HEK293 (cell line): ENCODE measurements around the gene CACNB4.

Experiments
- CTCF ChIA-PET: fragments of 350-600 bp; formaldehyde crosslinking; extraction: SDS; loops from one replicate; lab custom pipeline; 2021; ENCODE audit warnings: antibody characterized with exemption; lab: Yijun Ruan, JAX
- POLR2A ChIA-PET: fragments of 300-600 bp; formaldehyde crosslinking; extraction: SDS; loops from one replicate; lab custom pipeline; 2020; ENCODE audit warnings: antibody characterized with exemption, inconsistent platforms; lab: Yijun Ruan, JAX
- H3K27ac ChIP-seq: fragments of 200-500 bp; sonication (Bioruptor generic); 2 replicates; pipeline ENCODE4 v1.5.1; 2014; ENCODE audit warnings: low read depth, low read length, control low read depth, inconsistent platforms; ENCODE audit errors: extremely low read depth
- H3K36me3 ChIP-seq, 2 experiments: fragments of 200-500 bp in 1 of 2; sonication (Bioruptor generic) in 1 of 2; 1 replicate in 1 of 2; 2 replicates in 1 of 2; pipeline ENCODE4 v1.5.1; 2014 to 2017; ENCODE audit warnings: inconsistent platforms in 2 of 2, low read length in 2 of 2; ENCODE audit not compliant: control insufficient read depth in 2 of 2, insufficient read depth in 1 of 2
- H3K4me1 ChIP-seq: fragments of 200-500 bp; sonication (Bioruptor generic); 2 replicates; pipeline ENCODE4 v1.5.1; 2014; ENCODE audit warnings: mild to moderate bottlenecking, low read length, inconsistent platforms; ENCODE audit not compliant: control insufficient read depth, insufficient read depth
- H3K4me3 ChIP-seq: 2 replicates; pipeline ENCODE4 v1.5.1; 2011; ENCODE audit warnings: low read depth, mild to moderate bottlenecking, control low read depth, low read length, moderate library complexity
- H3K9me3 ChIP-seq: fragments of 200-500 bp; sonication (Bioruptor generic); 2 replicates; pipeline ENCODE4 v1.5.1; 2014; ENCODE audit warnings: low read depth, low read length, inconsistent platforms; ENCODE audit not compliant: control insufficient read depth, insufficient read depth
- GFI1B ChIP-seq: fragments of 450-650 bp; formaldehyde crosslinking; IDR thresholded peaks from 2 replicates; pipeline ENCODE4 v1.5.1; 2016; ENCODE audit warnings: missing biosample characterization, missing genetic modification characterization
- GLIS1 ChIP-seq: fragments of 450-650 bp; formaldehyde crosslinking; IDR thresholded peaks from 2 replicates; pipeline ENCODE4 v1.5.1; 2016; ENCODE audit warnings: missing biosample characterization, missing genetic modification characterization
- KLF1 ChIP-seq: fragments of 450-650 bp; formaldehyde crosslinking; IDR thresholded peaks from 2 replicates; pipeline ENCODE4 v1.5.1; 2016; ENCODE audit warnings: missing biosample characterization, missing genetic modification characterization
- MZF1 ChIP-seq: fragments of 450-650 bp; formaldehyde crosslinking; IDR thresholded peaks from 2 replicates; pipeline ENCODE4 v1.5.1; 2017; ENCODE audit warnings: missing biosample characterization, missing genetic modification characterization, borderline replicate concordance
- OSR2 ChIP-seq: fragments of 450-650 bp; formaldehyde crosslinking; IDR thresholded peaks from 2 replicates; pipeline ENCODE4 v1.5.1; 2016; ENCODE audit warnings: missing biosample characterization, missing genetic modification characterization
- SP7 ChIP-seq: fragments of 450-650 bp; formaldehyde crosslinking; IDR thresholded peaks from 2 replicates; pipeline ENCODE4 v1.5.1; 2016; ENCODE audit warnings: missing biosample characterization, missing genetic modification characterization
- ZBTB17 ChIP-seq: fragments of 450-650 bp; formaldehyde crosslinking; IDR thresholded peaks from 2 replicates; pipeline ENCODE4 v1.5.1; 2016; ENCODE audit warnings: missing biosample characterization, missing genetic modification characterization
- ZBTB21 ChIP-seq: fragments of 450-650 bp; formaldehyde crosslinking; IDR thresholded peaks from 2 replicates; pipeline ENCODE4 v1.5.1; 2017; ENCODE audit warnings: missing biosample characterization, missing genetic modification characterization
- ZNF16 ChIP-seq: fragments of 450-650 bp; formaldehyde crosslinking; IDR thresholded peaks from 2 replicates; pipeline ENCODE4 v1.5.1; 2016; ENCODE audit warnings: low read depth, missing biosample characterization, missing genetic modification characterization
- ZNF2 ChIP-seq: fragments of 450-650 bp; formaldehyde crosslinking; IDR thresholded peaks from 2 replicates; pipeline ENCODE4 v1.5.1; 2016; ENCODE audit warnings: missing biosample characterization, missing genetic modification characterization
- ZNF202 ChIP-seq: fragments of 450-650 bp; formaldehyde crosslinking; IDR thresholded peaks from 2 replicates; pipeline ENCODE4 v1.5.1; 2016; ENCODE audit warnings: missing biosample characterization, missing genetic modification characterization, borderline replicate concordance
- ZNF404 ChIP-seq: fragments of 450-650 bp; formaldehyde crosslinking; IDR thresholded peaks from 2 replicates; pipeline ENCODE4 v1.5.1; 2017; ENCODE audit warnings: missing biosample characterization, missing genetic modification characterization
- ZNF560 ChIP-seq: fragments of 450-650 bp; formaldehyde crosslinking; IDR thresholded peaks from 2 replicates; pipeline ENCODE4 v1.5.1; 2017; ENCODE audit warnings: missing biosample characterization, missing genetic modification characterization, borderline replicate concordance
- ZNF596 ChIP-seq: fragments of 450-650 bp; IDR thresholded peaks from 2 replicates; pipeline ENCODE4 v1.5.0; 2018; ENCODE audit warnings: missing biosample characterization, mild to moderate bottlenecking, missing genetic modification characterization, moderate library complexity
- ZNF626 ChIP-seq: fragments of 450-650 bp; sonication (Bioruptor Pico); formaldehyde crosslinking; IDR thresholded peaks from 2 replicates; pipeline ENCODE4 v1.5.1; 2018; ENCODE audit warnings: missing biosample characterization, missing genetic modification characterization, inconsistent platforms
- ZNF654 ChIP-seq: fragments of 450-650 bp; formaldehyde crosslinking; IDR thresholded peaks from 2 replicates; pipeline ENCODE4 v1.5.1; 2016; ENCODE audit warnings: low read depth, missing biosample characterization, missing genetic modification characterization
- ZNF660 ChIP-seq: fragments of 450-650 bp; IDR thresholded peaks from 2 replicates; pipeline ENCODE4 v1.5.1; 2018; ENCODE audit warnings: missing biosample characterization, mild to moderate bottlenecking, missing genetic modification characterization
- ZNF707 ChIP-seq: fragments of 450-650 bp; formaldehyde crosslinking; IDR thresholded peaks from 2 replicates; pipeline ENCODE4 v1.5.1; 2016; ENCODE audit warnings: missing biosample characterization, missing genetic modification characterization
- TF ChIP-seq, protein P1 (sequence below): fragments of 450-650 bp; formaldehyde crosslinking; IDR thresholded peaks from 2 replicates; pipeline ENCODE4 v1.5.1; 2016; ENCODE audit warnings: missing biosample characterization, missing genetic modification characterization
- TF ChIP-seq, protein P2 (sequence below): fragments of 450-650 bp; formaldehyde crosslinking; IDR thresholded peaks from 2 replicates; pipeline ENCODE4 v1.5.1; 2016; ENCODE audit warnings: missing biosample characterization, missing genetic modification characterization, borderline replicate concordance
- TF ChIP-seq, protein P3 (sequence below): fragments of 450-650 bp; formaldehyde crosslinking; IDR thresholded peaks from 2 replicates; pipeline ENCODE4 v1.5.1; 2017; ENCODE audit warnings: missing biosample characterization, missing genetic modification characterization
- TF ChIP-seq, protein P4 (sequence below): fragments of 450-650 bp; formaldehyde crosslinking; IDR thresholded peaks from 2 replicates; pipeline ENCODE4 v1.5.1; 2016; ENCODE audit warnings: missing biosample characterization, missing genetic modification characterization
- TF ChIP-seq, protein P5 (sequence below): fragments of 450-650 bp; formaldehyde crosslinking; IDR thresholded peaks from 2 replicates; pipeline ENCODE4 v1.5.1; 2016; ENCODE audit warnings: missing biosample characterization, missing genetic modification characterization
- TF ChIP-seq, protein P6 (sequence below): fragments of 450-650 bp; formaldehyde crosslinking; IDR thresholded peaks from 2 replicates; pipeline ENCODE4 v1.5.1; 2016; ENCODE audit warnings: missing biosample characterization, missing genetic modification characterization

Gene CACNB4

DNA sequence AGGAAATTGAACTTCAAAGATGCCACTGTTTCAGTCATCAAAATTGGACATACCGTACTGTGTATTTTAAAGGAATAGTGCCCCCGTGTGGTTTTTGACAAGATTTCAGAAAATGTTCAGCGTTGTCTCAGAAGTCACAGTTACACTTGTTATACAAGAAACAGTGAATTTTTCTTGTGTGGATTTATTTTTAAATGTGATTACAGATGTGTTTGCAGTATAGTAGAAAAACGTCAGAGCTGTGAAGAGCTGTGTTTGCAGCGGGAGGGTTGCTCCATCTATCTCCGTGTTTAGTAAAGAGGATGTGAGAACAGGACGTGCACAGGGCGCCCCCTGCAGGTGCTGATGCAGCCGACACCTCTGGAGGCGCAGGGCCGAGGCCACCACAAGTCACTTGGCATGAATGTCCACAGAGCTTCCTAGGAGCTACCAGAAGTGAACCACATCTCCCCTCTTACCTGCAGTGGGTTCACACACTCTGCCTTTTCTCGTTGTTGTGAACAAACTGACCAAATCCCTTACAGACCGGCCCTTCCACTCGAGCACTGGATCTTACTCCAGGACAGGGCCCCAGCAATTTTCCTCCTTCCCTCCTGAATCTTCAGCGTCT lies 73.1 kb downstream of the CACNB4 start:
- TF ChIP-seq ZNF654 (peak; percentile 78), MZF1 (tag by site-specific recombination) (no peak), SP7 (tag by site-specific recombination) (0 out of 2 replicates have a peak, but pooled peaks have one; percentile 15), ZBTB17 (tag by site-specific recombination) (no peak), ZNF707 (tag by site-specific recombination) (no peak), ZNF202 (tag by site-specific recombination) (no peak), ZNF16 (no peak), ZBTB21 (tag by site-specific recombination) (no peak), KLF1 (tag by site-specific recombination) (no peak), ZNF626 (no peak), ZNF596 (tag by site-specific recombination) (no peak), GLIS1 (tag by site-specific recombination) (no peak), ZNF404 (tag by site-specific recombination) (no peak), GFI1B (no peak), OSR2 (tag by site-specific recombination) (no peak), ZNF2 (peak; percentile 51; the same call in 1 of the 2 replicates), ZNF560 (tag by site-specific recombination) (no peak), ZNF660 (tag by site-specific recombination) (0 out of 2 replicates have a peak, but pooled peaks have one; percentile 64)
- TF ChIP-seq, protein P1, sequence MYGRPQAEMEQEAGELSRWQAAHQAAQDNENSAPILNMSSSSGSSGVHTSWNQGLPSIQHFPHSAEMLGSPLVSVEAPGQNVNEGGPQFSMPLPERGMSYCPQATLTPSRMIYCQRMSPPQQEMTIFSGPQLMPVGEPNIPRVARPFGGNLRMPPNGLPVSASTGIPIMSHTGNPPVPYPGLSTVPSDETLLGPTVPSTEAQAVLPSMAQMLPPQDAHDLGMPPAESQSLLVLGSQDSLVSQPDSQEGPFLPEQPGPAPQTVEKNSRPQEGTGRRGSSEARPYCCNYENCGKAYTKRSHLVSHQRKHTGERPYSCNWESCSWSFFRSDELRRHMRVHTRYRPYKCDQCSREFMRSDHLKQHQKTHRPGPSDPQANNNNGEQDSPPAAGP (tag by site-specific recombination): no peak
- TF ChIP-seq, protein P2, sequence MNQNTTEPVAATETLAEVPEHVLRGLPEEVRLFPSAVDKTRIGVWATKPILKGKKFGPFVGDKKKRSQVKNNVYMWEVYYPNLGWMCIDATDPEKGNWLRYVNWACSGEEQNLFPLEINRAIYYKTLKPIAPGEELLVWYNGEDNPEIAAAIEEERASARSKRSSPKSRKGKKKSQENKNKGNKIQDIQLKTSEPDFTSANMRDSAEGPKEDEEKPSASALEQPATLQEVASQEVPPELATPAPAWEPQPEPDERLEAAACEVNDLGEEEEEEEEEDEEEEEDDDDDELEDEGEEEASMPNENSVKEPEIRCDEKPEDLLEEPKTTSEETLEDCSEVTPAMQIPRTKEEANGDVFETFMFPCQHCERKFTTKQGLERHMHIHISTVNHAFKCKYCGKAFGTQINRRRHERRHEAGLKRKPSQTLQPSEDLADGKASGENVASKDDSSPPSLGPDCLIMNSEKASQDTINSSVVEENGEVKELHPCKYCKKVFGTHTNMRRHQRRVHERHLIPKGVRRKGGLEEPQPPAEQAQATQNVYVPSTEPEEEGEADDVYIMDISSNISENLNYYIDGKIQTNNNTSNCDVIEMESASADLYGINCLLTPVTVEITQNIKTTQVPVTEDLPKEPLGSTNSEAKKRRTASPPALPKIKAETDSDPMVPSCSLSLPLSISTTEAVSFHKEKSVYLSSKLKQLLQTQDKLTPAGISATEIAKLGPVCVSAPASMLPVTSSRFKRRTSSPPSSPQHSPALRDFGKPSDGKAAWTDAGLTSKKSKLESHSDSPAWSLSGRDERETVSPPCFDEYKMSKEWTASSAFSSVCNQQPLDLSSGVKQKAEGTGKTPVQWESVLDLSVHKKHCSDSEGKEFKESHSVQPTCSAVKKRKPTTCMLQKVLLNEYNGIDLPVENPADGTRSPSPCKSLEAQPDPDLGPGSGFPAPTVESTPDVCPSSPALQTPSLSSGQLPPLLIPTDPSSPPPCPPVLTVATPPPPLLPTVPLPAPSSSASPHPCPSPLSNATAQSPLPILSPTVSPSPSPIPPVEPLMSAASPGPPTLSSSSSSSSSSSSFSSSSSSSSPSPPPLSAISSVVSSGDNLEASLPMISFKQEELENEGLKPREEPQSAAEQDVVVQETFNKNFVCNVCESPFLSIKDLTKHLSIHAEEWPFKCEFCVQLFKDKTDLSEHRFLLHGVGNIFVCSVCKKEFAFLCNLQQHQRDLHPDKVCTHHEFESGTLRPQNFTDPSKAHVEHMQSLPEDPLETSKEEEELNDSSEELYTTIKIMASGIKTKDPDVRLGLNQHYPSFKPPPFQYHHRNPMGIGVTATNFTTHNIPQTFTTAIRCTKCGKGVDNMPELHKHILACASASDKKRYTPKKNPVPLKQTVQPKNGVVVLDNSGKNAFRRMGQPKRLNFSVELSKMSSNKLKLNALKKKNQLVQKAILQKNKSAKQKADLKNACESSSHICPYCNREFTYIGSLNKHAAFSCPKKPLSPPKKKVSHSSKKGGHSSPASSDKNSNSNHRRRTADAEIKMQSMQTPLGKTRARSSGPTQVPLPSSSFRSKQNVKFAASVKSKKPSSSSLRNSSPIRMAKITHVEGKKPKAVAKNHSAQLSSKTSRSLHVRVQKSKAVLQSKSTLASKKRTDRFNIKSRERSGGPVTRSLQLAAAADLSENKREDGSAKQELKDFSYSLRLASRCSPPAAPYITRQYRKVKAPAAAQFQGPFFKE (tag by site-specific recombination): no peak
- TF ChIP-seq, protein P3, sequence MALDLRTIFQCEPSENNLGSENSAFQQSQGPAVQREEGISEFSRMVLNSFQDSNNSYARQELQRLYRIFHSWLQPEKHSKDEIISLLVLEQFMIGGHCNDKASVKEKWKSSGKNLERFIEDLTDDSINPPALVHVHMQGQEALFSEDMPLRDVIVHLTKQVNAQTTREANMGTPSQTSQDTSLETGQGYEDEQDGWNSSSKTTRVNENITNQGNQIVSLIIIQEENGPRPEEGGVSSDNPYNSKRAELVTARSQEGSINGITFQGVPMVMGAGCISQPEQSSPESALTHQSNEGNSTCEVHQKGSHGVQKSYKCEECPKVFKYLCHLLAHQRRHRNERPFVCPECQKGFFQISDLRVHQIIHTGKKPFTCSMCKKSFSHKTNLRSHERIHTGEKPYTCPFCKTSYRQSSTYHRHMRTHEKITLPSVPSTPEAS (tag by site-specific recombination): no peak
- TF ChIP-seq, protein P4, sequence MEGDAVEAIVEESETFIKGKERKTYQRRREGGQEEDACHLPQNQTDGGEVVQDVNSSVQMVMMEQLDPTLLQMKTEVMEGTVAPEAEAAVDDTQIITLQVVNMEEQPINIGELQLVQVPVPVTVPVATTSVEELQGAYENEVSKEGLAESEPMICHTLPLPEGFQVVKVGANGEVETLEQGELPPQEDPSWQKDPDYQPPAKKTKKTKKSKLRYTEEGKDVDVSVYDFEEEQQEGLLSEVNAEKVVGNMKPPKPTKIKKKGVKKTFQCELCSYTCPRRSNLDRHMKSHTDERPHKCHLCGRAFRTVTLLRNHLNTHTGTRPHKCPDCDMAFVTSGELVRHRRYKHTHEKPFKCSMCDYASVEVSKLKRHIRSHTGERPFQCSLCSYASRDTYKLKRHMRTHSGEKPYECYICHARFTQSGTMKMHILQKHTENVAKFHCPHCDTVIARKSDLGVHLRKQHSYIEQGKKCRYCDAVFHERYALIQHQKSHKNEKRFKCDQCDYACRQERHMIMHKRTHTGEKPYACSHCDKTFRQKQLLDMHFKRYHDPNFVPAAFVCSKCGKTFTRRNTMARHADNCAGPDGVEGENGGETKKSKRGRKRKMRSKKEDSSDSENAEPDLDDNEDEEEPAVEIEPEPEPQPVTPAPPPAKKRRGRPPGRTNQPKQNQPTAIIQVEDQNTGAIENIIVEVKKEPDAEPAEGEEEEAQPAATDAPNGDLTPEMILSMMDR (tag by site-specific recombination): peak; percentile 90
- TF ChIP-seq, protein P5, sequence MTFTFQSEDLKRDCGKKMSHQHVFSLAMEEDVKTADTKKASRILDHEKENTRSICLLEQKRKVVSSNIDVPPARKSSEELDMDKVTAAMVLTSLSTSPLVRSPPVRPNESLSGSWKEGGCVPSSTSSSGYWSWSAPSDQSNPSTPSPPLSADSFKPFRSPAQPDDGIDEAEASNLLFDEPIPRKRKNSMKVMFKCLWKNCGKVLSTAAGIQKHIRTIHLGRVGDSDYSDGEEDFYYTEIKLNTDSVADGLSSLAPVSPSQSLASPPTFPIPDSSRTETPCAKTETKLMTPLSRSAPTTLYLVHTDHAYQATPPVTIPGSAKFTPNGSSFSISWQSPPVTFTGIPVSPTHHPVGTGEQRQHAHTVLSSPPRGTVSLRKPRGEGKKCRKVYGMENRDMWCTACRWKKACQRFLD (tag by site-specific recombination): no peak
- TF ChIP-seq, protein P6, sequence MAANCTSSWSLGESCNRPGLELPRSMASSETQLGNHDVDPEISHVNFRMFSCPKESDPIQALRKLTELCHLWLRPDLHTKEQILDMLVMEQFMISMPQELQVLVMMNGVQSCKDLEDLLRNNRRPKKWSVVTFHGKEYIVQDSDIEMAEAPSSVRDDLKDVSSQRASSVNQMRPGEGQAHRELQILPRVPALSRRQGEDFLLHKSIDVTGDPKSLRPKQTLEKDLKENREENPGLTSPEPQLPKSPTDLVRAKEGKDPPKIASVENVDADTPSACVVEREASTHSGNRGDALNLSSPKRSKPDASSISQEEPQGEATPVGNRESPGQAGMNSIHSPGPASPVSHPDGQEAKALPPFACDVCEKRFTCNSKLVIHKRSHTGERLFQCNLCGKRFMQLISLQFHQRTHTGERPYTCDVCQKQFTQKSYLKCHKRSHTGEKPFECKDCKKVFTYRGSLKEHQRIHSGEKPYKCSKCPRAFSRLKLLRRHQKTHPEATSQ (tag by site-specific recombination): no peak
- H3K9me3 ChIP-seq: no peaks in the 10 kb centered on the region
- POLR2A ChIA-PET: interaction anchor here (0.6 kb wide), 1 partner anchor 93 kb away, joined by 6 read pairs; no protein-coding TSS in a partner anchor
- no peaks in the 10 kb centered on the region for H3K36me3 ChIP-seq
- no peak overlapping the region for H3K27ac ChIP-seq
- CTCF ChIA-PET: interaction anchor here (0.5 to 3.3 kb wide), 91 partner anchors 9 to 1980 kb away, joined by 3 to 47 read pairs (median 4); partner anchors contain the start of genes RBM43 and STAM2
- H3K4me1 ChIP-seq: peaks cover 5% of the 10 kb centered on the region
- peak overlapping the region; percentile 39 for H3K4me3 ChIP-seq
